Measurements from ENCODE around the gene LEMD3.

Gene LEMD3

GRCh38 chr12:65220761-65221160 lies 51.4 kb downstream of the LEMD3 start:
- H4K20me1 ChIP-seq (ENCODE audit: control insufficient read depth, insufficient read depth, low read depth, low read length): no peaks in the 10 kb centered on the region
- no peaks in the 10 kb centered on the region for H3K4me1 ChIP-seq (ENCODE audit: control insufficient read depth, low read length)
- no peak overlapping the region for H3K27ac ChIP-seq (ENCODE audit: low read depth, low read length)
- no peaks in the 10 kb centered on the region for H3K9me2 ChIP-seq (replicated peaks; ENCODE audit: control insufficient read depth, low read length)
- H3F3A ChIP-seq (ENCODE audit: control insufficient read depth, insufficient read depth): no peaks in the 10 kb centered on the region
- no peak overlapping the region for H3K4me3 ChIP-seq (ENCODE audit: low read length)
- no peaks in the 10 kb centered on the region for H3K27me3 ChIP-seq (ENCODE audit: control insufficient read depth, low read length)
- H3K36me3 ChIP-seq (ENCODE audit: control insufficient read depth, low read length): peaks cover 54% of the 10 kb centered on the region
- TF ChIP-seq CTCF (IDR thresholded peaks at IDR 0.05; ENCODE audit: low read depth, low read length, poor library complexity, severe bottlenecking): no peak
- no peak for TF ChIP-seq EZH2phosphoT487 (IDR thresholded peaks at IDR 0.05; ENCODE audit: borderline replicate concordance, low read length)
- H3K9me3 ChIP-seq (ENCODE audit: control insufficient read depth, insufficient read depth, low read length): peaks cover 8% of the 10 kb centered on the region
- peaks cover 15% of the 10 kb centered on the region for H3K79me2 ChIP-seq (ENCODE audit: control insufficient read depth, low read length)
- H3K4me2 ChIP-seq (ENCODE audit: low read length): no peak overlapping the region

GRCh38 chr12:65229441-65229840 lies 60.1 kb downstream of the LEMD3 start:
- peaks cover 4% of the 10 kb centered on the region; the same call in 1 of the 2 replicates for H3K4me1 ChIP-seq (ENCODE audit: control insufficient read depth, low read length)
- H3K9me3 ChIP-seq (ENCODE audit: control insufficient read depth, insufficient read depth, low read length): peaks cover 16% of the 10 kb centered on the region
- H3K27ac ChIP-seq (ENCODE audit: low read depth, low read length): no peak overlapping the region
- H4K20me1 ChIP-seq (ENCODE audit: control insufficient read depth, insufficient read depth, low read depth, low read length): peaks cover 3% of the 10 kb centered on the region; the same call in 1 of the 2 replicates
- H3K27me3 ChIP-seq (ENCODE audit: control insufficient read depth, low read length): no peaks in the 10 kb centered on the region
- no peak overlapping the region for H3K4me3 ChIP-seq (ENCODE audit: low read length)
- TF ChIP-seq CTCF (IDR thresholded peaks at IDR 0.05; ENCODE audit: low read depth, low read length, poor library complexity, severe bottlenecking) (no peak), EZH2phosphoT487 (IDR thresholded peaks at IDR 0.05; ENCODE audit: borderline replicate concordance, low read length) (no peak)
- peaks cover 18% of the 10 kb centered on the region; the same call in 1 of the 2 replicates for H3K79me2 ChIP-seq (ENCODE audit: control insufficient read depth, low read length)
- H3F3A ChIP-seq (ENCODE audit: control insufficient read depth, insufficient read depth): peaks cover 5% of the 10 kb centered on the region; the same call in 1 of the 2 replicates
- H3K4me2 ChIP-seq (ENCODE audit: low read length): no peak overlapping the region
- no peaks in the 10 kb centered on the region for H3K9me2 ChIP-seq (replicated peaks; ENCODE audit: control insufficient read depth, low read length)
- H3K36me3 ChIP-seq (ENCODE audit: control insufficient read depth, low read length): peaks cover 26% of the 10 kb centered on the region

- Histone ChIP-seq H3K27ac (ENCODE audit: low read depth, low read length) (no peak overlapping the region), H3K27me3 (ENCODE audit: control insufficient read depth, low read length) (no peaks in the 10 kb centered on the region), H3K9me2 (replicated peaks; ENCODE audit: control insufficient read depth, low read length) (no peaks in the 10 kb centered on the region), H3K79me2 (ENCODE audit: control insufficient read depth, low read length) (peaks cover 14% of the 10 kb centered on the region; the same call in 1 of the 2 replicates), H3K36me3 (ENCODE audit: control insufficient read depth, low read length) (peaks cover 16% of the 10 kb centered on the region), H3K9me3 (ENCODE audit: control insufficient read depth, insufficient read depth, low read length) (peaks cover 16% of the 10 kb centered on the region), H3F3A (ENCODE audit: control insufficient read depth, insufficient read depth) (peaks cover 5% of the 10 kb centered on the region; the same call in 1 of the 2 replicates), H3K4me3 (ENCODE audit: low read length) (no peak overlapping the region), H3K4me1 (ENCODE audit: control insufficient read depth, low read length) (peaks cover 4% of the 10 kb centered on the region; the same call in 1 of the 2 replicates), H4K20me1 (ENCODE audit: control insufficient read depth, insufficient read depth, low read depth, low read length) (peaks cover 3% of the 10 kb centered on the region; the same call in 1 of the 2 replicates), H3K4me2 (ENCODE audit: low read length) (no peak overlapping the region)
- peak; percentile 49 for TF ChIP-seq CTCF (IDR thresholded peaks at IDR 0.05; ENCODE audit: low read depth, low read length, poor library complexity, severe bottlenecking)
- TF ChIP-seq EZH2phosphoT487 (IDR thresholded peaks at IDR 0.05; ENCODE audit: borderline replicate concordance, low read length): no peak
Measured at GRCh38 chr12:65232476-65233077, 63.2 kb downstream of the LEMD3 start.

Data from DOHH2 (cell line).